Measurements from ENCODE around the gene NPAS3. TPM values are rescaled to one million over a fixed set of nuclear protein-coding genes. Genes with fewer than 3 reads are reported as not detected.

Gene NPAS3
- total and polyA plus RNA-seq, 2 donors (not counting 3 experiments of a cell fraction or from before 2014, with no cell fraction given) = 0.10 to 0.13 TPM

DNA sequence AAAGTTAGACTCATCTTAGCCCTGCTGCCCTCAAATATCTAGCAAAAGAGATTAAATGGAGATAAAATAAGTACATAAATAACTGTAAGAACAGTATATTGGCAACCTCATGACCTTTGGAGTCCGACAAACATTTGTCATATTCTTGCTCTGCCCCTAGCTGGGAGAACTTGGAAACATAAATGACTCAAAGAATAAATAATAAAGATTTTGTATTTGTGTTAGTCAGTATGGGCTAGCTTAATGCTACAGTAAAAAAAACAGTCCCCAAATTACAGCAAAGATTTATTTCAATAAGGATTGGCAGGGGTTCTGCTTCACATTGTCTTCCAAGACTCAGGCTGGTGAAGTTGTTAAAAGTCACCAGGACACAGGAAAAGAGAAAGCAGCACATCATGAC is 791.5 kb downstream of the NPAS3 start:
- intact Hi-C loops (cut with micrococcal nuclease) = no loop called here

More for the DNA sequence above, 791.5 kb downstream of the NPAS3 start:
- ChIA-PET POLR2A (no interaction called here), CTCF (no interaction called here)
- DNase-seq (ENCODE audit: low read depth, low spot score) (peak; percentile 4), FAIRE-seq (no peak)
- Histone ChIP-seq H3K36me3 (ENCODE audit: control insufficient read depth in 2 of 2, extremely low read depth in 1 of 2, insufficient read depth in 2 of 2, low read length in 2 of 2) (no peaks in the 10 kb centered on the region), H3K4me2 (ENCODE audit: insufficient read depth, low read length) (no peak overlapping the region), H3K9ac (replicated peaks; ENCODE audit: extremely low read depth, insufficient read depth, low read length) (no peak overlapping the region), H2AFZ (ENCODE audit: low read depth, low read length) (no peak overlapping the region), H3K79me2 (ENCODE audit: control insufficient read depth, insufficient read depth, low read length) (no peaks in the 10 kb centered on the region), H3K4me1 (ENCODE audit: control insufficient read depth, extremely low read depth, insufficient read depth, low read length) (peaks cover 6% of the 10 kb centered on the region), H3K9me3 (replicated peaks; ENCODE audit: control insufficient read depth, insufficient read depth, low read length) (no peaks in the 10 kb centered on the region), H3K27me3 (ENCODE audit: control insufficient read depth in 2 of 2, insufficient read depth in 2 of 2, low read length in 2 of 2) (no peaks in the 10 kb centered on the region), H3K4me3 (replicated peaks in 1 of 3; ENCODE audit: insufficient read depth in 1 of 3, low read depth in 1 of 3, low read length in 3 of 3) (no peak overlapping the region), H4K20me1 (replicated peaks; ENCODE audit: control insufficient read depth, extremely low read depth, insufficient read depth, low read length) (no peaks in the 10 kb centered on the region), H3K9me1 (replicated peaks; ENCODE audit: control insufficient read depth, extremely low read depth, insufficient read depth, low read length) (no peaks in the 10 kb centered on the region), H3K27ac (ENCODE audit: insufficient read depth, low read depth, low read length) (no peak overlapping the region)
- no TSS peak for BruUV-seq (replicated peaks)
- TF ChIP-seq POLR2A (IDR thresholded peaks at IDR 0.05; ENCODE audit: low read depth, low read length) = no peak
- TF ChIP-seq, protein P1, sequence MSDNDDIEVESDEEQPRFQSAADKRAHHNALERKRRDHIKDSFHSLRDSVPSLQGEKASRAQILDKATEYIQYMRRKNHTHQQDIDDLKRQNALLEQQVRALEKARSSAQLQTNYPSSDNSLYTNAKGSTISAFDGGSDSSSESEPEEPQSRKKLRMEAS (IDR thresholded peaks at IDR 0.05; ENCODE audit: insufficient read depth, insufficient read length) = no peak
- TF ChIP-seq GATA2 (IDR thresholded peaks at IDR 0.05; ENCODE audit: insufficient read depth, insufficient read length, low read depth, low read length) = no peak
- TF ChIP-seq, protein P2, sequence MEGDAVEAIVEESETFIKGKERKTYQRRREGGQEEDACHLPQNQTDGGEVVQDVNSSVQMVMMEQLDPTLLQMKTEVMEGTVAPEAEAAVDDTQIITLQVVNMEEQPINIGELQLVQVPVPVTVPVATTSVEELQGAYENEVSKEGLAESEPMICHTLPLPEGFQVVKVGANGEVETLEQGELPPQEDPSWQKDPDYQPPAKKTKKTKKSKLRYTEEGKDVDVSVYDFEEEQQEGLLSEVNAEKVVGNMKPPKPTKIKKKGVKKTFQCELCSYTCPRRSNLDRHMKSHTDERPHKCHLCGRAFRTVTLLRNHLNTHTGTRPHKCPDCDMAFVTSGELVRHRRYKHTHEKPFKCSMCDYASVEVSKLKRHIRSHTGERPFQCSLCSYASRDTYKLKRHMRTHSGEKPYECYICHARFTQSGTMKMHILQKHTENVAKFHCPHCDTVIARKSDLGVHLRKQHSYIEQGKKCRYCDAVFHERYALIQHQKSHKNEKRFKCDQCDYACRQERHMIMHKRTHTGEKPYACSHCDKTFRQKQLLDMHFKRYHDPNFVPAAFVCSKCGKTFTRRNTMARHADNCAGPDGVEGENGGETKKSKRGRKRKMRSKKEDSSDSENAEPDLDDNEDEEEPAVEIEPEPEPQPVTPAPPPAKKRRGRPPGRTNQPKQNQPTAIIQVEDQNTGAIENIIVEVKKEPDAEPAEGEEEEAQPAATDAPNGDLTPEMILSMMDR (IDR thresholded peaks at IDR 0.05; ENCODE audit: extremely low read depth in 1 of 2, insufficient read depth in 1 of 2, low read depth in 1 of 2, low read length in 2 of 2) = no peak
- TF ChIP-seq EZH2 (IDR thresholded peaks at IDR 0.05; ENCODE audit: borderline replicate concordance, low read depth, low read length, severe bottlenecking) = no peak
- TF ChIP-seq MYC (IDR thresholded peaks at IDR 0.05; ENCODE audit: low read depth, low read length) = no peak
- no peak for TF ChIP-seq JUN (IDR thresholded peaks at IDR 0.05; ENCODE audit: borderline replicate concordance, insufficient read depth, insufficient read length, low read depth)
- TF ChIP-seq POLR2AphosphoS5 (IDR thresholded peaks at IDR 0.05; ENCODE audit: insufficient read depth, low read depth, low read length) = no peak
- no peak for TF ChIP-seq FOS (IDR thresholded peaks at IDR 0.05; ENCODE audit: borderline replicate concordance, insufficient read depth, low read length)
- dilution Hi-C loops (cut with MboI; ENCODE audit: extremely low pct_ligation_motif_present, low sequenced_read_pairs) = no loop called here

Data from endothelial cell of umbilical vein (primary cell).